Measurements from ENCODE around the gene ARHGEF28. TPM values are rescaled to one million over a fixed set of nuclear protein-coding genes. Genes with fewer than 3 reads are reported as not detected.

ARHGEF28 gene
- total RNA-seq, 1 experiment from 2014 or later = 0.57 TPM

DNA sequence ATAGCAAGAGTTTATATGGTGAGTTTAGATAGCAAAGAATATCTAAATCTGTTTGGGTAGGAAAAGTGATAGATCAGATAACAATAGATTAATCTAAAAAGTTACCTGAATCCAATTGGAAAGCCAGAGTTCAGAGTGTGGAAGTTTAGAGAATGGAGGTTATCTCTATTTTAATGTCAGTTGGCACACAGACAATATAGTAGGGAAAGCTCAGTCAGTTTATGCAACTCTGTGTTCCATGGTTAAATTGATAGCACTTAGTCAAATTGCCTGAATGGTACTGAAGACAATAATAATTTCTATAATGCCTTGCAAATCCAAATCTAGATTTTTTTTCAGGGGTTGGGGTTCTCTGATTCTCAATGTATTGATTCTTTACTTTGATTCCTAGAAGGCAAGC, 77.0 kb downstream of the ARHGEF28 start:
- H2AK5ac ChIP-seq (ENCODE audit: insufficient read length, low read length) = no peak overlapping the region
- no peak overlapping the region for H3K23ac ChIP-seq (ENCODE audit: insufficient read length, low read depth, low read length)
- DNase-seq = no peak
- Mint-ChIP-seq H3K9me3 (no peaks in the 10 kb centered on the region), H3K27me3 (ENCODE audit: low read depth) (peaks cover 7% of the 10 kb centered on the region), H3K4me3 (no peak overlapping the region), H3K27ac (no peak overlapping the region), H3K36me3 (ENCODE audit: insufficient read depth in 1 of 3, low read depth in 3 of 3) (no peaks in the 10 kb centered on the region), H3K4me1 (no peaks in the 10 kb centered on the region)
- H3K79me1 ChIP-seq (ENCODE audit: insufficient read depth, low read depth, low read length, poor library complexity, severe bottlenecking) = no peaks in the 10 kb centered on the region
- no peak overlapping the region for H3K4me2 ChIP-seq (ENCODE audit: insufficient read depth, insufficient read length, low read length)
- H3K4ac ChIP-seq (ENCODE audit: low read depth, low read length) = no peak overlapping the region
- no peak overlapping the region for H3K27ac ChIP-seq (ENCODE audit: insufficient read length, low read depth, low read length)
- H3K23me2 ChIP-seq (ENCODE audit: insufficient read length, low read depth, low read length, poor library complexity, severe bottlenecking) = no peaks in the 10 kb centered on the region
- no peak overlapping the region for H2BK20ac ChIP-seq (ENCODE audit: low read depth, low read length, poor library complexity, severe bottlenecking)
- H2BK15ac ChIP-seq (ENCODE audit: low read depth, low read length) = no peak overlapping the region
- H2AFZ ChIP-seq (ENCODE audit: low read length) = no peak overlapping the region
- H3K27me3 ChIP-seq (ENCODE audit: insufficient read depth, low read length) = no peaks in the 10 kb centered on the region
- H3T11ph ChIP-seq (ENCODE audit: low read length) = no peak overlapping the region
- H4K20me1 ChIP-seq (ENCODE audit: control insufficient read depth, insufficient read depth, insufficient read length) = no peaks in the 10 kb centered on the region
- H4K91ac ChIP-seq (ENCODE audit: insufficient read length, low read depth, low read length) = no peak overlapping the region
- no peak overlapping the region for H4K8ac ChIP-seq (replicated peaks; ENCODE audit: insufficient read length, low read depth, low read length)
- H3K9me3 ChIP-seq (ENCODE audit: control insufficient read depth, low read depth, low read length) = no peaks in the 10 kb centered on the region
- no peak overlapping the region for H3K56ac ChIP-seq (ENCODE audit: insufficient read length, low read depth, low read length)
- H3K79me2 ChIP-seq (ENCODE audit: insufficient read depth, low read length) = no peaks in the 10 kb centered on the region
- TF ChIP-seq, protein P1, sequence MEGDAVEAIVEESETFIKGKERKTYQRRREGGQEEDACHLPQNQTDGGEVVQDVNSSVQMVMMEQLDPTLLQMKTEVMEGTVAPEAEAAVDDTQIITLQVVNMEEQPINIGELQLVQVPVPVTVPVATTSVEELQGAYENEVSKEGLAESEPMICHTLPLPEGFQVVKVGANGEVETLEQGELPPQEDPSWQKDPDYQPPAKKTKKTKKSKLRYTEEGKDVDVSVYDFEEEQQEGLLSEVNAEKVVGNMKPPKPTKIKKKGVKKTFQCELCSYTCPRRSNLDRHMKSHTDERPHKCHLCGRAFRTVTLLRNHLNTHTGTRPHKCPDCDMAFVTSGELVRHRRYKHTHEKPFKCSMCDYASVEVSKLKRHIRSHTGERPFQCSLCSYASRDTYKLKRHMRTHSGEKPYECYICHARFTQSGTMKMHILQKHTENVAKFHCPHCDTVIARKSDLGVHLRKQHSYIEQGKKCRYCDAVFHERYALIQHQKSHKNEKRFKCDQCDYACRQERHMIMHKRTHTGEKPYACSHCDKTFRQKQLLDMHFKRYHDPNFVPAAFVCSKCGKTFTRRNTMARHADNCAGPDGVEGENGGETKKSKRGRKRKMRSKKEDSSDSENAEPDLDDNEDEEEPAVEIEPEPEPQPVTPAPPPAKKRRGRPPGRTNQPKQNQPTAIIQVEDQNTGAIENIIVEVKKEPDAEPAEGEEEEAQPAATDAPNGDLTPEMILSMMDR (conservative IDR thresholded peaks at IDR 0.05) = no peak
- H2BK120ac ChIP-seq (ENCODE audit: low read depth, low read length, poor library complexity, severe bottlenecking) = no peak overlapping the region
- no peak overlapping the region for H4K5ac ChIP-seq (ENCODE audit: insufficient read length, low read depth, low read length)
- no peaks in the 10 kb centered on the region for H3K4me1 ChIP-seq (ENCODE audit: insufficient read depth, low read length)
- H3K9ac ChIP-seq (ENCODE audit: extremely low read depth, insufficient read length, low read length) = no peak overlapping the region
- no peak overlapping the region for H3K14ac ChIP-seq (ENCODE audit: insufficient read depth, low read length)
- no peak overlapping the region for H2BK5ac ChIP-seq (ENCODE audit: insufficient read length, low read length)
- H3K18ac ChIP-seq (ENCODE audit: insufficient read length, low read depth, low read length) = no peak overlapping the region
- no peak overlapping the region for H2BK12ac ChIP-seq (ENCODE audit: insufficient read length, low read depth, low read length)
